AG04449 (cell line): ENCODE measurements around the gene RPS24.
A peak's percentile ranks its signal among the peaks of the same experiment; 100 is the strongest.

Experiments
- CTCF ChIA-PET: fragments of 350-600 bp; formaldehyde crosslinking; extraction: SDS; loops from one replicate; lab custom pipeline; 2021; ENCODE audit warnings: antibody characterized with exemption; lab: Yijun Ruan, JAX
- POLR2A ChIA-PET: fragments of 400-600, 350-600 bp; formaldehyde crosslinking; extraction: SDS; loops from one replicate; lab custom pipeline; 2020; ENCODE audit warnings: antibody characterized with exemption, inconsistent platforms; lab: Yijun Ruan, JAX
- DNase-seq: peaks from one replicate; pipeline ENCODE4 v3.0.0-alpha.2; 2010; ENCODE audit warnings: low read depth, low spot score
- H3K4me3 ChIP-seq: 2 replicates; pipeline ENCODE4 v1.5.1; 2011; ENCODE audit warnings: low read depth, mild to moderate bottlenecking, control low read depth, low read length
- TF ChIP-seq, protein P1 (sequence below): IDR thresholded peaks from one replicate; pipeline ENCODE4 v1.5.1; 2011; ENCODE audit warnings: mild to moderate bottlenecking, moderate library complexity, low read length, control low read depth, inconsistent platforms; ENCODE audit not compliant: insufficient read depth; ENCODE audit errors: missing control alignments

The RPS24 gene

DNA sequence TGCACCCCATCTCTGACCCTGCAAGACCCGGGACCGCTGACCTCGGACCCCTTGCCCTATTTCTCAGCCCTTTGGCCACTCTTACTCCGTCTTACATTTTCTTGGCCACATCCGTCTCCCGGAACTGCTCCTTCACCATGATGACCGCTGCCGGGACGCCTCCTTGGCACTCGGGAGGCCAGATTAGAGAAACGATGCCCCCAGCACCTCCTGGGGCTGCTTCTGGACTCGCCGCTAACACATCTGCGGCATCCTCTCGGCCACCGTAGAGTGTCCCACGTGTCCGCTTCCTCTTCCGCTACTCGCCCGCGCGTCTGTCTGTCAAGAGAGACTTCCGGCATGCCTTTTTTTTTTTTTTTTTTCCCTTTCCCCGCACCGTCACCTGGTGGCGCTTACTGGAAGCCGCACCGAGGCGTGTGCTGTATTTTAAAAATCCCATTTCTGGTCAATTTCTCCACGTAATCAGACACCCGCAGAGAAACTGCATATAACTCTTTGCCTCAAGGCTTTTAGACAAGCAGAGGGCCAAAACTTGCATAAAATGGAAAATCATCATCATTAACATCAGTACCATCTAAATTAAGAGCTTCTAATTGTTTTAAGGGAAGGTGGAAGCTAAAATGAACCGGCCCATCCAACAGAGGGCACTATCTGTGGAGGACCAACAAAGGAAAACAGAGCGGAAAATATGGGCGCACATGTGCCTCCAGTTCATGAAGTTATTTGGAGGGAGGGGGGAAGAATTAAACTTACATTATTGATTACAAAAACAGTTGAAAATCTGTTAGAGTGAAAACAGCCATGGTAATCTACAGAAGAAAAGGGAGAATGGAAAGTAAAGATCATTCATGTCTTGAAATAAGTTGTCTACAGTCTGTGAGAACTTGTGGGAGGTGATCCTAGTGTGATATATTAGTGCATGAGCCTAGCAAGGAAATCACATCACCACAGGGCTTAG, 4.1 kb upstream of the RPS24 start, which contains the start of gene POLR3A:
TSS of gene POLR3A (minus strand) at position 247 of the 958 bp plus-strand sequence. CDS start at position 139, 108 bp downstream.
- ChIA-PET POLR2A (interaction anchor here (0.8 to 0.9 kb wide), 2 partner anchors 11 to 26 kb away, joined by 3 to 6 read pairs; no protein-coding TSS in a partner anchor), CTCF (interaction anchor here (0.6 to 3.8 kb wide), 17 partner anchors 8 to 1031 kb away, joined by 3 to 18 read pairs (median 3); no protein-coding TSS in a partner anchor)
- peak within 1 kb of the TSS; percentile 100 for H3K4me3 ChIP-seq
- TF ChIP-seq, protein P1, sequence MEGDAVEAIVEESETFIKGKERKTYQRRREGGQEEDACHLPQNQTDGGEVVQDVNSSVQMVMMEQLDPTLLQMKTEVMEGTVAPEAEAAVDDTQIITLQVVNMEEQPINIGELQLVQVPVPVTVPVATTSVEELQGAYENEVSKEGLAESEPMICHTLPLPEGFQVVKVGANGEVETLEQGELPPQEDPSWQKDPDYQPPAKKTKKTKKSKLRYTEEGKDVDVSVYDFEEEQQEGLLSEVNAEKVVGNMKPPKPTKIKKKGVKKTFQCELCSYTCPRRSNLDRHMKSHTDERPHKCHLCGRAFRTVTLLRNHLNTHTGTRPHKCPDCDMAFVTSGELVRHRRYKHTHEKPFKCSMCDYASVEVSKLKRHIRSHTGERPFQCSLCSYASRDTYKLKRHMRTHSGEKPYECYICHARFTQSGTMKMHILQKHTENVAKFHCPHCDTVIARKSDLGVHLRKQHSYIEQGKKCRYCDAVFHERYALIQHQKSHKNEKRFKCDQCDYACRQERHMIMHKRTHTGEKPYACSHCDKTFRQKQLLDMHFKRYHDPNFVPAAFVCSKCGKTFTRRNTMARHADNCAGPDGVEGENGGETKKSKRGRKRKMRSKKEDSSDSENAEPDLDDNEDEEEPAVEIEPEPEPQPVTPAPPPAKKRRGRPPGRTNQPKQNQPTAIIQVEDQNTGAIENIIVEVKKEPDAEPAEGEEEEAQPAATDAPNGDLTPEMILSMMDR: peak; percentile 54
- DNase-seq: peak; percentile 95

DNA sequence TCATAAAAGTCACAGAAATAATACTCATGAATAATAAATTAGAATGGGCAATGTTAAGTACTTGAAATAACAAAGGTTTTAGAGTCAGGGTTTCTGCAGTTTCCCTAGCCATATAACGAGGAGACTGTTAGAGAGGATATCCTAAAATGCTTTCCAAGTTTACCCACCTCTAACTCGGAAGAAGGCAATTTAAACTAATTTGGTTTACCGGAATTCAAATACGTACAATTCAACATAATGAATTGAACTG, 351 bp upstream of the RPS24 start:
- H3K4me3 ChIP-seq: peak overlapping the region; percentile 39
- ChIA-PET POLR2A (no interaction called here), CTCF (interaction anchor here (0.7 to 1.8 kb wide), 3 partner anchors 10 to 38 kb away, joined by 3 to 7 read pairs (median 4); no protein-coding TSS in a partner anchor)
- no peak for DNase-seq
- TF ChIP-seq, protein P1: no peak

DNA sequence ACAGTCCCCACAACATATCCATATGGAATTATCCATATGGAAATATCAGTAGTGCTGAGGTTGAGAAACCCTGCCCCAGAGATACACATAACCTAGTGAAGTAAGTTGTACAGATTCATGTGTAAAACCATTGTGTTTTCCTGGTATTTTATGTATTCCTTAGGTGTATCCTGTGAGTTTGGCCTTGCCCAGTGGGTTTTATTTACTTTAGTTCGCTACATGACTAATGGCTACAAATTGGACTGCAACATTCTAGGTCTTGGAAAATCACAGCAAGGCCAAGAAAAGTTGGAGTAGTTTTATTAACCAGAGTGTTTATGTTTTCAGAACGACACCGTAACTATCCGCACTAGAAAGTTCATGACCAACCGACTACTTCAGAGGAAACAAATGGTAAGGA, 1.4 kb downstream of the RPS24 start:
- TF ChIP-seq, protein P1: no peak
- CTCF ChIA-PET: interaction anchor here (5.5 kb wide), 1 partner anchor 12 kb away, joined by 49 read pairs; no protein-coding TSS in a partner anchor
- POLR2A ChIA-PET: no interaction called here
- DNase-seq: no peak
- H3K4me3 ChIP-seq: peak overlapping the region; percentile 88

DNA sequence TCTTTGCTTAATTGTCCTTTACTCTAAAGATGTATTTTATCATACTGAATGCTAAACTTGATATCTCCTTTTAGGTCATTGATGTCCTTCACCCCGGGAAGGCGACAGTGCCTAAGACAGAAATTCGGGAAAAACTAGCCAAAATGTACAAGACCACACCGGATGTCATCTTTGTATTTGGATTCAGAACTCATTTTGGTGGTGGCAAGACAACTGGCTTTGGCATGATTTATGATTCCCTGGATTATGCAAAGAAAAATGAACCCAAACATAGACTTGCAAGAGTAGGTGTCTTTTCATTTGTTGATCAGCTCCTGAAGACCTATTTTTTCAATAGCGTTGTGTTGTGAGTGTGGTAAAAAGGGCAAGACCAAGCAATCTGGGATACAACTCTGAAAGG, 1.8 kb downstream of the RPS24 start:
- CTCF ChIA-PET: interaction anchor here (5.5 kb wide), 1 partner anchor 11 kb away, joined by 49 read pairs; no protein-coding TSS in a partner anchor
- H3K4me3 ChIP-seq: no peak overlapping the region
- TF ChIP-seq, protein P1: no peak
- POLR2A ChIA-PET: no interaction called here
- DNase-seq: no peak

DNA sequence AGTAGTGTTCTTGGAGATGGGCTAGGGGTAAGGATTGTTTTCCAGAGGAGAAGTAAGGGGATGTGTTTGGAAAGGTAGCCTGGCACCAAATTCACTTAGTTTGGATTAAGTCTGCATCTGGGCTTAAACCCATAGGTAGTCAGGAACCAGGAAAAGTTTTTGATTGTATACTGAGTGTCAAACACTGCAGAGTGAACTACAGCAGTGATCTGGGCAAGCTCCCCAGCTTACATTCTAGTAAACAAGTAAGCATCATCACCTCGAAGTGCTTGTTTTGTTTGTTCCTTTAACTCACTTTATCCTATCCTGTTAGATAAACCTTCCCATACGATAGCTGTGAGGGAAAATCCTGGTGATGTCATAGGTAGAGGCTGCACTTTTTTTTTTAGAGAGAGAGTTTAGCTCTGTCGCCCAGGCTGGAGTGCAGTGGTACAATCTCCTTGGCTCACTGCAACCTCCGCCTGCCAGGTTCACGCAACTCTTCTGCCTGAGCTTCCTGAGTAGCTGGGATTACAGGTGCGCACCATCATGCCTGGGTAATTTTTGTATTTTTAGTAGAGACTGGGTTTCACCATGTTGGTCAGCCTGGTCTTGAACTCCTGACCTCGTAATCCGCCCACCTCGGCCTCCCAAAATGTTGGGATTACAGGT, 2.4 kb downstream of the RPS24 start:
- TF ChIP-seq, protein P1: no peak
- H3K4me3 ChIP-seq: no peak overlapping the region
- no peak for DNase-seq
- ChIA-PET CTCF (interaction anchor here (1.3 to 5.5 kb wide), 3 partner anchors 11 to 1159 kb away, joined by 3 to 49 read pairs (median 3); no protein-coding TSS in a partner anchor), POLR2A (no interaction called here)
